HG02870 (cell line): Measurements from ENCODE around the gene ROGDI.

Source experiments
- ATAC-seq: cut with Tn5 transposase; IDR thresholded peaks from one replicate; pipeline ENCODE4 v1.9.1; 2021; ENCODE audit warnings: mild to moderate bottlenecking, moderate library complexity; ENCODE audit not compliant: unreplicated experiment

Gene ROGDI

DNA sequence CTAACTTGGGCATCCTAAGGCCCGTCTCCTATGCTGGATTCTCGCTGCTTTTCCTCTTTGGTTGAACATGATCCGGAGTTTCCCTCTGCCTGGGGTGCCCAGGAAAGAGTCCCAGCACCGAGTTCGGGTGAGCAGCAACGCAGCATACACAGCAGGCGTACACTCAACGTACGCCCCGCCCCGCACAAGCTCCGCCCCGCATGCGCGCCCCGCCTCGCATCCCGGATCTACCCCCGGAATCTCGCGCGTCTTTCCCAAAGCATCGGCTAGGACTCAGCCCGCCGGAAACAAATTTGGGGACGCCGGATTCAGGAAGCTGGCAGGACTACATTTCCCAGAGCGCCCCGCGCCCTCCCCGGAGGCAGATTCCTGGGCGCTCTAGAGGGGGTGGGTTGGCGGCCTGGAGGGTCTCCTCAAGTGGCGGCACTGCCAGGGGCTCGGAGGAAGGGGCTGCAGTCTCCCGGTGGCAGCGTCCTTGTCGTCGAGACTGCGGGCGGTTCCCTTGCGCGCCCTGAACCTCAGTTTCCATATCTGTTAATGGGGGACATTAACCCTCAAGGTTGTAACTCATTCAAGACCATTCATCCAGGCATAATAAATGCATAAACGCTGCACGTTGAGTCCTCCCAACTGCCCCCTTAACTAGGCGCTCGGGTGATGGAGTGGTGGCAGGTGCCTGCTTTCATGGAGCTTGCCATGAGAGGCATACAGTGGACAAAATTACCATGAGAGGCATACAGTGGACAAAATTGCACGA lies 33.7 kb downstream of the ROGDI start:
- ATAC-seq, result peak; percentile 58

DNA sequence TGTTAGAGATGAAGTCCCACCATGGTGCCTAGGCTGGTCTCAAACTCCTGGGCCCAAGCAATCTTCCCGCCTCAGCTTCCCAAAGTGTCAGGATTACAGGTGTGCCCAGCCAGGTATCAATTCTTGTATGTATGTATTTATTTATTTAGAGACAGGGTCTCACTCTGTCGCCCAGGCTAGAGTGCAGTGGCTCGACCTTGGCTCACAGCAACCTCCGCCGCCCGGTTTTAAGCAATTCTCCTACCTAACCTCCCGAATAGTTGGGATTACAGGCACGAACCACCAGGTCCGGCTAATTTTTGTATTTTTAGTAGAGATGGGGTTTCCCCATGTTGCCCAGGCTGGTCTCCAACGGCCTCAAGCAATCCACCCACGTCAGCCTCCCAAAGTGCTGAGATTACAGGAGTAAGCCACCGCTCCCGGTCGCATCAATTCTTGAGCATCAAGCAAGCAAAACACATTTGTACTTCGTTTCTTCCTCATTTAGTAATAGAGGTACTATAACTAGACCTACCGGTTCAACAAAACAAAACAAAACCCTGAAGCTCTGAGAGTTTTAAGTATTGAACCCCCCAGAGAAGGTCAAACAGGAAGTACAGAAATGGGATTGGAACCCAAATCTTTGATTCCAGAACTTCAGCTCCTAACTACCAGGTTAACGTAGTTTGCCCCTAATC lies 34.4 kb downstream of the ROGDI start:
- no peak for ATAC-seq

DNA sequence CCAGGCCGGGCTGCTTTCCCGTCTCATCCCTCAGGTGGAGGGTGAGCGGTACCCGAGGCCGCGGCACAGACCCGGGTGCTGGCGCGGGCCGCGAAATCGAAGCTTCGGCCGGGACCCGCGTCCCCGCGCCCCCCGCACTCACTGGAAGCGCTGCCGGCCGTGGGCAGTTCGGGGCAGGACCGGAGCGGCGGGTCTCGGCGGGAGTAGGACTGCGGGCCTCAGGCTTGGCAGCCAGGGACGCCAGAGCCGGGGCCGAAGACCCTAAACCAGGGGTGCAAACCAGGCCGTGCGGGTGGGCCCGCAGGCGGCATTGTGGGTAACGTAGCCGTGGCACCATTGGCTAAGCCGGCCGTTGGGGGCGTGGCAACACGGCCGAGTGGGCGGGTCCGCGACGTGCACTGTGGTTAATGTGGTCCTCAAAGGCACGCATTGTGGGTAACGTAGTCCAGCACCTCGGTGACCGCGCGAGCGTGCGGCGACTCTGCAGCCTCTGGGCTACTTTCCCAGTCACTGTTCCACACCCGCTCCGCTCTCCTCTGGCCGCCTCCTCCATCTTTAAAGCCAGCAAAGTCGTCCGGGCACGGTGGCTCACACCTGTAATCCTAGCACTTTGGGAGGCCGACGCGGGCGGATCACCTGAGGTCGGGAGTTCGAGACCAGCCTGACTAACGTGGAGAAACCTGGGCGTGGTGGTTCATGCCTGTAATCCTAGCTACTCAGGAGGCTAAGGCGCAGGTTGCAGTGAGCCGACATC lies 35.4 kb downstream of the ROGDI start, which contains the start of gene ZNF500:
TSS of gene ZNF500 (minus strand) at position 288 of the 754 bp plus-strand sequence. CDS start 1,184 bp downstream, outside the sequence.
- peak; percentile 84 for ATAC-seq

DNA sequence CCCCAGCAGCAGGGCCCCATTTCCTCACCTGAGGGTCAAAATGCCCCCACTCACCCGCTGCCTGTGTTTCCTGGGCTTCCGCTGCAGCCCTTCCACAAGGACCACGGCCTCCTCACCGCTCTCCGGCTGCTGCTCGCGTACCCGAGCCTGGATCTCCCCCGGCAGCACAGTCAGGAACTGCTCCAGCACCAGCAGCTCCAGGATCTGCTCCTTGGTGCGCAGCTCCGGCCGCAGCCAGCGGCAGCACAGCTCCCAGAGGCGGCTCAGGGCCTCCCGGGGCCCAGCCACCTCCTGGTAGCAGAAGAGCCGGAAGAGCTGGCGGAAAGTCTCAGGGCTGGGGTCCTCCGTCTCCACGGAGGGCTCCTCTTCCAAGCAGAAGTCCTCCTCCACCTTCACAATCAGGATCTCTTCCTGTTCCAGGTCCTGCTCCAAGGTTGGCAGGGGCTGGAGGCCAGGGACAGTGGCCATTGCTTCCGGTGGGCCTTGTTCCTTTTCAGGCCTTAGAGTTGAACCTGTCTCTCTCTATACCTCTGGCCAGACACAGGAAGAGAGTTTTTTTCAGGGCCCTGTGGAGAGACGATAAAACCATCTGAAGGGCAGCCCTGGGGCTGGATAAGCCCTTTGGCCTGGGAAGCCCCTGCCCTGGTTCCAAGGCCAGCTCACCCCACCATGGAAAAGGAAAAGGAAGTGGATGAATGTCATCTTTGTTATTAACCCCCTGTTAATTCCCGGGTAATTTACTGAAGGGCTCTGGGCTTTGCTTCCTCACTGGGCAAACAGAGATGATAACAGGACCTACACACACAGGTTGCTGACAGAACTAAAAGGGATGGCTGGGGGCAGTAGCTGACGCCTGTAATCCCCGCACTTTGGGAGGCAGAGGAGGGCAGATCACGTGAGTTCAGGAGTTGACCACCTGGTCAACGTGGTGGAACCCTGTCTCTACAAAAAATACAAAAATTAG lies 36.6 kb downstream of the ROGDI start:
- ATAC-seq, result no peak

DNA sequence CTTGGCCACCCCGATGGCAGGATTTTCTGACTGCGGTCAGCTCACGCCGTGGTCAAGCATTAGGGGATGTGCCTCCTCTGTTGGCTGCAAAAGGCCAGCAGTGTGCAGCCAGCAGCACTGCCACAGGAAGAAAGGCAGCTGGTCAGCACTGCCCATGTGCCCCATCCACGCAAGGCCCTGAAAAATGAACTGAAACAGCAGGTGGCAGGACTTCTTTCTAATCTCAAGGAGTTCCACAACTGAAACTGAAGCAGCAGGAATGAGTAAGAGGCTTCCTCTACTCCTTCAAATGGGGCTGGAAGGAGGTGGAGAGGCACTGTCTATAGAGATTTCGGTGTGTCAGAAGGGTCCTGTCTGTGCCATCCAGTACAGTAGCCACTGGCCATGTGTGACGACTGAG lies 38.6 kb downstream of the ROGDI start:
- ATAC-seq, result no peak

DNA sequence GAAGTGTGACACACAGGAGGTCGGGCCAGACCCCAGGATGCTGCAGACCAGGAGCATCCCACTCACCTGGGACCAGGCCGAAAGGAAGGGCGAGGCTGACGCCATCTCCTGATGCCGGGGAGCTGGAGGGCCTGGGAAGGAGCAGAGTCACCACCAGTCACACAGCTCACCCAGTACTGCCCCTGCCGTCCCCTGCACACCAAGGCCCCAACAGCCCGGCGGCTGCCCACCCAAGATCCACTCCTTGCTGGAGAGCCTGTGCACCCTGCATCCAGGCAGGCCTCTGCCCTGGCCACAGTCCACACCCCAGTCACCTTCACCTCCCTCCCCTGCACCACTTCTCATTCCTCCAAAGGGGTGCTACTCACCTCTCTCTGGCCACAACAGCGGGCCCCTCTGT lies 40.2 kb downstream of the ROGDI start:
- no peak for ATAC-seq

DNA sequence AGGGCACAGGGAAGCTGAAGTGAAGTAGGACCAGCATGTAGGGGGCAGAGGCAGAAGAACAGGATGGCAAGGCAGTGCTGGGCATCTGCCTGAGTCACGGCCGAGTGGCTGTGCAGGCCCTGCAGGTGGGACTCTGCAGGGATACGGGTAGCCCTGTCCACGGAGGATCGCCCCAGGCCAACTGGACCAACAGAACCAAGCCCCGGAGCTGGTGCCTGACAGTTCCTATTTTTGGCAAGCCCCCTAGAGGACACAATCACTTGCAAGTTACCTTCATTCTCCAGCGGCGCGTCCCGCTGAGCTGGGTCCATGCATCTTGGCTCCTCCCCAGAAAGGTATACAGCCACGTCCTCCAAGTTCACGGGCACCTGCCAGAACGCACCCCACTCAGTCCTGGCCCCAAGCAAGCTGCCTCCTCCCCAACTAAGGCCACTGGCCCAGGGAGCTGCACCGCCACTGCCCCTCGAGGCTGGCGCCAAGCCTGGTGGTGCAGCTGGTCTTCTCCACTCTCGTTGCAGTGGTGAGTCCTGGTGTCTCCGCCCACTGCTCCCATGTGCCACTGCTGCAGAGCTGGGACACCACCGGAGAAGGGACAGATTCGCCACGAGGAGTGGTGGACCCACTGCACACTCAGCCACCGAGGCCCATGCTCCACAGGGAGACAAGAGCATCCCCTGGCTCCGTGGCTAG lies 42.1 kb downstream of the ROGDI start:
- no peak for ATAC-seq

DNA sequence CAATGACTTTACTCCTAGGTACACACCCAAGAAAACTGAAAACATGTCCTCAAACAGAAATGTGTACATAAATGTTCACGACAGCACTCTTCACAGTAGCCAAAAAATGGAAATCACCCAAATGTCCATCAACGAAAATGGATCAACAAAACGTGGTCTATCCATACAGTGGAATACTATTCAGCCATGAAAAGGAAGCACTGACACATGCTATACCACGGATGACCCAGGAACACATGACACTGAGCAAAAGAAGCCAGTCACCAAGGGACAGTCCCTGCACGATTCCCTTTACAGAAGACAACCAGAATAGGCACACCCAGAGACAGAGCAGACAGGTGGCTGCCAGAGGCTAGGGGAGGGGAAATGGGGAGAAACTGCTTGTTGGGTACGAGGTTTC lies 46.7 kb downstream of the ROGDI start:
- no peak for ATAC-seq

DNA sequence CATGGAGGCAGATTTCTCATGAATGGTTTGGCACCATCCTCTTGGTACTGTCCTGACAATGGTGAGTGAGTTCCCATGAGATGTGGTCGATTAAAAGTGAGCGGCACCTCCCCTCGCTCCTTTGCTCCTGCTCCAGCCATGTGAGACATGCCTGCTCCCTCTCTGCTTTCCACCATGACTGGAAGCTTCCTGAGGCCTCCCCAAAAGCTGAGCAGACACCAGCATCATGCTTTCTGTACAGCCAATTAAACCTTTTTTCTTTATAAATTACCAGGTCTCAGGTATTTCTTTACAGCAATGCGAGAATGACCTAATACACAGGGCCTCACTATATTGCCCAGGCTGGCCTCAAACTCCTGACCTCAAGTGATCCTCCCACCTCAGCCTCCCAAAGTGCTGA lies 47.6 kb downstream of the ROGDI start:
- ATAC-seq, result no peak

DNA sequence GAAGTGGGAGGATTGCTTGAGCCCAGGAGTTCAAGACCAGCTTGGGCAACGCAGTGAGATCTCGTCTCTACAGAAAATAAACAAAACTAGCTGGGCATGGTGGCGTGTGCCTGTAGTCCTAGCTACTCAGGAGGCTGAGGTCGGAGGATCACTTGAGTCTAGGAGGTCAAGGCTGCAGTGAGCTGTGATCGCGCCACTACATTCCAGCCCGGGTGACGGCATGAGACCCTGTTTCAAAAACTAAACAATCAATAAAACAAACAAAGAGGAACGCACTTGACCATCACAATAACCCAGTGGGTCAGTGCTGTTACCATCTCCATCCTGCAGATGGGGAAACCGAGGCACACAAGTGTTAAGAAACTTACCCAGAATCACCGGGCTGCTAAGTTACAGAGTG lies 49.2 kb downstream of the ROGDI start:
- no peak for ATAC-seq

DNA sequence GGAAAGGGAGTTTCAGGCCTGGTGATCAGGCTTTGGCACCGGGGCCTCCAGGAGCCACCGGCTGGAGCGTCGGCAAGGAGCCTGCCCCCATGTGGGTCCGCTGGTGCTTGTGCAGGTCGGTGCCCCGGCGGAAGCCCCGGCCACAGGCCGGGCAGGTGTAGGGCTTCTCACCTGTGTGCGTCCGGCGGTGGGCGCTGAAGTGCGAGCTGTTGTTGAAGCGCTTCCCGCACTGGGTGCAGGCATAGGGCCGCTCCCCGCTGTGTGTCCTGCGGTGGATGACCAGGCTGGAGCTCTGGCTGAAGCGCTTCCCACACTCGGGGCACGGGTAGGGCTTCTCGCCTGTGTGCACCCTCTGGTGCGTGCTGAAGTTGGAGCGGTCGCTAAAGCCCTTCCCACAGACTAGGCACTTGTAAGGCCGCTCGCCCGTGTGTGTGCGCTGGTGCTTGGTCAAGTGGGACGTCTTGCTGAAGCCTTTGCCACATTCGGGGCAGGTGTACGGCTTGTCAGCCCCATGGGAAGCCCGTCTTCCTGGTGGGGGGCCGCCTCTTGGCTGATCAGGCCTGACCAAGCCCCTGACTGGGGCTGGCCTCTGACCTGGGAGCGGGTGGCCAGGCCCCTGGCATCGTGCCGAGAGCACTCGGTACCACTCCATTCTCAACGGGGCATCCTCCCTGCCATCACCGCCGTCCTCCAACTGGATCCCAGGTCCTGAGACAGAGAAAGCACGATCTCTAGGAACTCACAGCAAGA lies 49.9 kb downstream of the ROGDI start:
- no peak for ATAC-seq

DNA sequence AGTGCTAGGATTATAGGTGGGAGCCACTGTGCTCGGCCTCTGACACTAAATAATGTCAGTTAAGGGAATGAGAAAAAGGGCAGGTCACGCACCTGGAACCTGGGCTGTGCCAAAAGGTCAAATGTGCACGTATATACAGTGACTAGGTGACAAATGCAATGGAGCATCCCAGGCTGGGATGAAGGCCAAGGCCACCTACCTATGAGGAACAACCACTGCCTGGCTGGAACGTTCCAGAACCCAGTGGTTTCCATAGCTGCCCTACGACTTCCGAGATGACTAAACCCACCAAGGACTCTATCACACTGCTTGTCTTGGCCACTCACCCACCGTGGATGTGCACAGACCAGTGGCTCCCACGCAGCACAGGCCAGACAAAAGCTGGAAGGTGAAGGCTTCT lies 51.5 kb downstream of the ROGDI start:
- ATAC-seq, result no peak

DNA sequence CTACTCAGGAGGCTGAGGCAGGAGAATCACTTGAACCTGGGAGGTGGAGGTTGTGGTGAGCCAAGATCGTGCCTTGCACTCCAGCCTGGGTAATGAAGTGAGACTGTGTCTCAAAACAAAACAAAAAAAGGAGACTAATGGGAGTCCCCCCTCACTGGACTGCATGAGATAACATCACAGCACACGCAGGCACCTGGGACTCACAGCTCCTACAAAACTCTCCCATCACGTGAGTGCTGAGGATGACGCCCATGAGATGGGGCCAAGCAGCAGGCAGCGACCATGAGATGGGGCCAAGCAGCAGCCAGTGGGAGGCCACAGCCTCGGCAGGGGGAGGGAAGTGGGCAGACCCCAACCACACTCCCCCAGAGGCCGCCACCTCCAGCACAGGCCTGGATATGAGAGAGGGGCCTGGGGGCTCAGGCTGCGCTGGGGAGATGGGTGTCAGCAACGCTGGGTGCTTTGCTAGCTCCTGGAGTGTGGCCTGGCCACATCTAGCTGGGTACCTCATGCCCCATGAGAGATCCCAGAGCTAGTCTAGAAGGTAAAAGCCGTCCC lies 52.7 kb downstream of the ROGDI start:
- no peak for ATAC-seq

DNA sequence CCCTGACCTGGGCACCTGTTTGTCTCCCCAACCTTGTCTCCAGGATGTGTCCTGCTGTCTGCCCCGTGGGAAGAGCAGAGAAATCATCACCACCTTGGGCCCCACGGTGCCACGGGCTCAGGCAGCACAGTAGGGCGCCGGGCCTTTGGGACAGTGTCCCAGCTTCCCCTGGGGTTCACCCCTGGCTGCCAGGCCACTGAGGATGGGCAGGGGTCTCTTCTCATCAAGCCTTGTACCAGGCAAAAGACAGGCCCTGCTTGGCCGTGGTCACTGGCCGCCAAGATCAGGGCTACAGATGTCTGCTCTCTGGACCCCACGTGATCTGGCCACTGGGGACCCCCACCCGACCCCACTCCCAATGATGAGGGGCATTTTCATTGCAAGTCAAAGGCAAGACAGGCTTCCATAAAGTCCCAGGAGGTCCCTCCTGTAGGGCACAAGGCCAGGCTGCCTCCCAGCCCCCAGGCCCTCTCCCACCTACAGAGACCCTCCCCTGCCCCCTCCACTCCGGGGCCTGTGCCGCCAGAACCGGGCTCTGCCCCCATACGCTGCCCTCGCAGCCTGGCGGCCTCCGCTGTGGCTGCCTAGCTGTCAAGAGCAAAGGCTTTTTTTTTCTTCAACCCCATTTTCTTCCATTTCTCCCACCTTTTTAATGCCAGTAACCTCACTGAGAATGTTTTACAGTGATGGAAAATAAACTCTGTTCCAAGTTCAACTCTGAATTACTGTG lies 53.6 kb downstream of the ROGDI start:
- no peak for ATAC-seq

DNA sequence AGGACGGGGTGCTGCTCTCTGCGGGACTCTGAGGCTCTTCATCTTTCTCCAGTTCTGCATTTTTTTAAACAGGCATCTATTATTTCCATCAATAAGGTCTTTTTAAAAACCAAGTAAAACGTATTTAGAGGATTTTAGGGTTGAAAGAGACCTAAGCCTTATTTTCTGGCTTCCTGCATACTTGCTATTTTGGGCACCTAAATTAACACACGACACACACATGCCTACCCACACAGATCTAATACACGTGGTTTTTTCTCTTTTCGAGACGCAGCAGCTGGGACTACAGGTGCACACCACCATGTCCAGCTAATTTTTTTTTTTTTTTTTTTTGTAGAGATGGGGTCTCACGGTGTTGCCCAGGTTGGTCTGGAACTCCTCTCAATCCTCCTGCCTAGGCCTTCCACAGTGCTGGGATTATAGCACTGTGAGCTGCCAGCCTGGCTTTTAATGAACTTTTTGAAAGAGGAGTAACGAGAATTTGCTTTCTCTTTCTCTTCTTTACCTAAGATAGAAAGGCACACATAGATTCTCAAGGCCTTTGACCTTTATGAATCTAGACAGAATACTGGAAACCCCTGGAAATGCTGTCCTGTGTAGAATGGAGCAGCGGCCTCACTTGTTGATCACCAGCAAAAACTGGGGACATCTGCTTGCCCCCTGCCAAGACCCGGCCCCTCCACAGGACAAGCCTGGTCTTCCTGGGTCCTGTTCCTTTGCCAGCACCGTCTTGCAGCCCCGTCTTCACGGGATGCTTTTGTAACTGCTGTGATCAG lies 54.3 kb downstream of the ROGDI start:
- no peak for ATAC-seq

DNA sequence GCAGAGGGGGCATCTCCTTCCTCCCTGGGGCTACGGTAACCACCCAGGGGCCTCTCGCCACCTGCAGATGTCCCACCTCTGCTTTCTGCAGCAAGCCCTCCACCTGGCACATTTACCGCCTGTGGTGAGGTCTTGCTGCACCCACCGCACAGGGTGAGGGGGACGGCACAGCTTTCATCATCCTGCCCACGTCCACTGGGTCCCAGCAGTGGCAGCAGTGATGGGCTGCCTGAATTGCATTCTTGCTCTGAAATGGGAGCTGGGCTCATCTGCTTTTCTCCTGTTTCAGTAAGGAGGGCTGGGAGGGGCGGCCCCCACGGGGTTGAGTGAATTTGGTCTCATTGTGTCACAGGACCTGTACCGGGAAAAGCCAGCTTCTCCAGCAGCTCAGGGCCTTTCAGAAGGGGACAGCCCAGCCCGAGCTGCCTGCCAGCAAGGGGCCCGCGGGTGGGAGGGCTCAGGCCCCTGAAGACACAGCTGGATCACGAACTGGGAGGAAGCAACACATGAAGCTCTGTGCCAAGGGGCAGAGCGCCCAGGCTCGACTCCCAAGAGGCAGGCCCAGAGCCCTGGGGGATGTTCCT lies 55.4 kb downstream of the ROGDI start:
- no peak for ATAC-seq
